H1 (cell line): ENCODE results near the gene DYNAP. TPM values are rescaled to one million over a fixed set of nuclear protein-coding genes. Genes with fewer than 3 reads are reported as not detected.

Experiments
- BRCA1 ChIP-seq: IDR thresholded peaks from 2 replicates; pipeline ENCODE4 v1.6.1; 2012; ENCODE audit warnings: low read depth, low read length, improper control_type of control experiment
- CHD1 ChIP-seq: IDR thresholded peaks from 2 replicates; pipeline ENCODE4 v1.6.1; 2012; ENCODE audit warnings: low read depth, low read length, improper control_type of control experiment
- HDAC6 ChIP-seq: IDR thresholded peaks from one replicate; pipeline ENCODE4 v1.7.1; 2012; ENCODE audit warnings: low read depth, mild to moderate bottlenecking, inconsistent platforms, low read length, moderate library complexity
- SAP30 ChIP-seq: fragments of 300-600 bp; sonication (generic); IDR thresholded peaks from 2 replicates; pipeline ENCODE4 v1.7.1; 2012; ENCODE audit warnings: low read length, moderate library complexity, mild to moderate bottlenecking, inconsistent platforms; ENCODE audit not compliant: insufficient read depth, insufficient replicate concordance
- polyA plus RNA-seq, 7 experiments: library from polyadenylated mRNA; depleted of rRNA in 3 of 7; stranded (reverse) in 5 of 7; unstranded in 2 of 7; fragments of >200 nt in 5 of 7; fragments of 200-250 nt in 2 of 7; gene quantifications; 1 replicate in 5 of 7; 2 replicates in 1 of 7; 4 replicates in 1 of 7; pipeline versions ENCODE4 v1.2.1 to v1.2.3, GENCODE V29; 2011 to 2013; ENCODE audit warnings: missing spikeins in 2 of 7, mixed read lengths in 2 of 7
- total RNA-seq: library from RNA; stranded (reverse); fragmentation: NEBNext Ultra II Directional; extraction: Animal tissue kit (Norgen Biotek cat#: 25700); gene quantifications from 2 replicates; pipeline ENCODE4 v1.2.1, GENCODE V29; 2021

The DYNAP gene
- total and polyA plus RNA-seq, 2 of the 8 experiments (the other 6 are each of a cell fraction or from before 2014, with no cell fraction given): 0.22 to 1.5 TPM

DNA sequence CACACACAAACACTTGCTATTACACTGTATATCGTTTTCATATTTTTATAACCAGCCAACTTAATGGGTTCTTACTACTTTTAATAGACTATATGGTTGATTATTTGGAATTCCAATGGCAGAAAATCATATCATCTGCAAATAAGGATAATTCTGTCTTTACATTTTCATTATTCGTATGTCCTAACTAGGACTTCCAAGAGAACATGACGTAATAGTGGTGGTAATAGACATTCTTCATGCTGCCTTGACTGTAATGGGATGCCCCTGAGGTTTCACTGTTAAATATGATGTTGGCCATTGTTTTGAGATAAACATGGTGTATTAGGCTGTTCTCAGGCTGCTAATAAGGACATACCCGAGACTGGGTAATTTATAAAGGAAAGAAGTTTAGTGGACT lies 45.2 kb downstream of the DYNAP start (continued):
- TF ChIP-seq SAP30: no peak
- TF ChIP-seq CHD1: no peak
- no peak for TF ChIP-seq BRCA1
- TF ChIP-seq HDAC6: no peak
- TF ChIP-seq, all 59 proteins: peak for 0
